ENCODE data around the gene TBC1D23. TPM values are rescaled to one million over a fixed set of nuclear protein-coding genes. Genes with fewer than 3 reads are reported as not detected.

The TBC1D23 gene
- total and polyA plus RNA-seq, 2 of the 13 experiments (the other 11 are each of a cell fraction or from before 2014, with no cell fraction given) = 28.7 to 35.4 TPM

- TF ChIP-seq ZNF281 (CRISPR knock-in tag; IDR thresholded peaks at IDR 0.05; ENCODE audit: borderline replicate concordance) (peak; percentile 12; the same call in 1 of the 2 replicates), PHF8 (CRISPR knock-in tag; IDR thresholded peaks at IDR 0.05) (peak; percentile 86), ZFP37 (CRISPR knock-in tag; IDR thresholded peaks at IDR 0.05; ENCODE audit: borderline replicate concordance) (0 out of 2 replicates have a peak, but pooled peaks have one; percentile 40), THAP11 (CRISPR knock-in tag; IDR thresholded peaks at IDR 0.05) (peak; percentile 99), ZNF580 (CRISPR knock-in tag; IDR thresholded peaks at IDR 0.05; ENCODE audit: borderline replicate concordance, low read depth) (peak; percentile 13; the same call in 1 of the 2 replicates), KIAA2018 (CRISPR knock-in tag; IDR thresholded peaks at IDR 0.05; ENCODE audit: borderline replicate concordance) (0 out of 2 replicates have a peak, but pooled peaks have one; percentile 5), ZBTB43 (CRISPR knock-in tag; conservative IDR thresholded peaks at IDR 0.05) (0 out of 2 replicates have a peak, but pooled peaks have one; percentile 37), ZNF263 (CRISPR knock-in tag; IDR thresholded peaks at IDR 0.05) (0 out of 2 replicates have a peak, but pooled peaks have one; percentile 33), THAP9 (CRISPR knock-in tag; IDR thresholded peaks at IDR 0.05; ENCODE audit: borderline replicate concordance) (peak; percentile 69; the same call in 1 of the 2 replicates), ZBTB42 (CRISPR knock-in tag; IDR thresholded peaks at IDR 0.05) (0 out of 2 replicates have a peak, but pooled peaks have one; percentile 49), FOXM1 (CRISPR knock-in tag; IDR thresholded peaks at IDR 0.05) (no peak), ZNF644 (CRISPR knock-in tag; IDR thresholded peaks at IDR 0.05; ENCODE audit: low read depth) (no peak)
Observed at GRCh38 chr3:100260685-100261484, at the start of gene TBC1D23 (continued).

All from HepG2 (cell line).